ENCODE measurements around the gene RNF182. TPM values are rescaled to one million over a fixed set of nuclear protein-coding genes. Genes with fewer than 3 reads are reported as not detected.

Gene RNF182
- total RNA-seq, 4 donors from 2014 or later, result not detected

- Histone ChIP-seq H3K27me3 (peaks cover 31% of the 10 kb centered on the region), H3K27ac (no peak overlapping the region), H3K4me1 (no peaks in the 10 kb centered on the region), H3K4me3 (no peak overlapping the region), H3K9me3 (no peaks in the 10 kb centered on the region), H3K36me3 (no peaks in the 10 kb centered on the region)
- in situ Hi-C loops (cut with MboI; ENCODE audit: low pct_ligation_motif_present in 1 of 4, low pct_unique_long_range_greater_than_20kb in 1 of 4, low sequenced_read_pairs in 3 of 4) (no loop called here), intact Hi-C loops (cut with DNase I; ENCODE audit: low total_unique reads) (no loop called here)
- 49 to 78% methylated on average over 2 of the region's 2 CpGs for WGBS, 2 donors (ENCODE audit: low coverage in 1 of 2)
- DNase-seq, result no peak
- TF ChIP-seq POLR2A (IDR thresholded peaks at IDR 0.05), result no peak
- TF ChIP-seq, protein P1, sequence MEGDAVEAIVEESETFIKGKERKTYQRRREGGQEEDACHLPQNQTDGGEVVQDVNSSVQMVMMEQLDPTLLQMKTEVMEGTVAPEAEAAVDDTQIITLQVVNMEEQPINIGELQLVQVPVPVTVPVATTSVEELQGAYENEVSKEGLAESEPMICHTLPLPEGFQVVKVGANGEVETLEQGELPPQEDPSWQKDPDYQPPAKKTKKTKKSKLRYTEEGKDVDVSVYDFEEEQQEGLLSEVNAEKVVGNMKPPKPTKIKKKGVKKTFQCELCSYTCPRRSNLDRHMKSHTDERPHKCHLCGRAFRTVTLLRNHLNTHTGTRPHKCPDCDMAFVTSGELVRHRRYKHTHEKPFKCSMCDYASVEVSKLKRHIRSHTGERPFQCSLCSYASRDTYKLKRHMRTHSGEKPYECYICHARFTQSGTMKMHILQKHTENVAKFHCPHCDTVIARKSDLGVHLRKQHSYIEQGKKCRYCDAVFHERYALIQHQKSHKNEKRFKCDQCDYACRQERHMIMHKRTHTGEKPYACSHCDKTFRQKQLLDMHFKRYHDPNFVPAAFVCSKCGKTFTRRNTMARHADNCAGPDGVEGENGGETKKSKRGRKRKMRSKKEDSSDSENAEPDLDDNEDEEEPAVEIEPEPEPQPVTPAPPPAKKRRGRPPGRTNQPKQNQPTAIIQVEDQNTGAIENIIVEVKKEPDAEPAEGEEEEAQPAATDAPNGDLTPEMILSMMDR (IDR thresholded peaks at IDR 0.05), result no peak
- TF ChIP-seq POLR2AphosphoS5 (IDR thresholded peaks at IDR 0.05), result no peak
These were observed 68.7 kb downstream of the RNF182 start for GRCh38 chr6:13993416-13993815.

- H3K9me3 ChIP-seq, result no peaks in the 10 kb centered on the region
- H3K27me3 ChIP-seq, result peaks cover 16% of the 10 kb centered on the region
- TF ChIP-seq POLR2A (IDR thresholded peaks at IDR 0.05) (no peak), POLR2AphosphoS5 (IDR thresholded peaks at IDR 0.05) (no peak), EP300 (IDR thresholded peaks at IDR 0.05; ENCODE audit: low read depth) (no peak)
- TF ChIP-seq, protein P1 (IDR thresholded peaks at IDR 0.05), result no peak
- H3K4me1 ChIP-seq, result no peaks in the 10 kb centered on the region
- H3K4me3 ChIP-seq, result no peak overlapping the region
- no peaks in the 10 kb centered on the region for H3K36me3 ChIP-seq
- H3K27ac ChIP-seq, result no peak overlapping the region
- intact Hi-C loops (cut with DNase I; ENCODE audit: low total_unique reads), result no loop called here
- in situ Hi-C loops (cut with MboI; ENCODE audit: low pct_ligation_motif_present in 1 of 4, low pct_unique_long_range_greater_than_20kb in 1 of 4, low sequenced_read_pairs in 3 of 4), result no loop called here
- 80 to 81% methylated on average over 1 to 3 of the region's 3 CpGs for WGBS, 2 donors (ENCODE audit: low coverage in 1 of 2)
- no peak for DNase-seq
These were observed 73.6 kb downstream of the RNF182 start for GRCh38 chr6:13998356-13998755.

GRCh38 chr6:14000901-14001300 lies 76.1 kb downstream of the RNF182 start:
- Histone ChIP-seq H3K4me3 (no peak overlapping the region), H3K36me3 (no peaks in the 10 kb centered on the region), H3K27ac (no peak overlapping the region), H3K4me1 (no peaks in the 10 kb centered on the region), H3K27me3 (peaks cover 7% of the 10 kb centered on the region), H3K9me3 (no peaks in the 10 kb centered on the region)
- intact Hi-C loops (cut with DNase I; ENCODE audit: low total_unique reads), result no loop called here
- 60 to 75% methylated on average over 2 to 3 of the region's 3 CpGs for WGBS, 2 donors (ENCODE audit: low coverage in 1 of 2)
- DNase-seq, result no peak
- TF ChIP-seq POLR2AphosphoS5 (IDR thresholded peaks at IDR 0.05) (no peak), POLR2A (IDR thresholded peaks at IDR 0.05) (no peak), EP300 (IDR thresholded peaks at IDR 0.05; ENCODE audit: low read depth) (no peak)
- TF ChIP-seq, protein P1 (IDR thresholded peaks at IDR 0.05), result no peak
- in situ Hi-C loops (cut with MboI; ENCODE audit: low pct_ligation_motif_present in 1 of 4, low pct_unique_long_range_greater_than_20kb in 1 of 4, low sequenced_read_pairs in 3 of 4), result no loop called here

DNA sequence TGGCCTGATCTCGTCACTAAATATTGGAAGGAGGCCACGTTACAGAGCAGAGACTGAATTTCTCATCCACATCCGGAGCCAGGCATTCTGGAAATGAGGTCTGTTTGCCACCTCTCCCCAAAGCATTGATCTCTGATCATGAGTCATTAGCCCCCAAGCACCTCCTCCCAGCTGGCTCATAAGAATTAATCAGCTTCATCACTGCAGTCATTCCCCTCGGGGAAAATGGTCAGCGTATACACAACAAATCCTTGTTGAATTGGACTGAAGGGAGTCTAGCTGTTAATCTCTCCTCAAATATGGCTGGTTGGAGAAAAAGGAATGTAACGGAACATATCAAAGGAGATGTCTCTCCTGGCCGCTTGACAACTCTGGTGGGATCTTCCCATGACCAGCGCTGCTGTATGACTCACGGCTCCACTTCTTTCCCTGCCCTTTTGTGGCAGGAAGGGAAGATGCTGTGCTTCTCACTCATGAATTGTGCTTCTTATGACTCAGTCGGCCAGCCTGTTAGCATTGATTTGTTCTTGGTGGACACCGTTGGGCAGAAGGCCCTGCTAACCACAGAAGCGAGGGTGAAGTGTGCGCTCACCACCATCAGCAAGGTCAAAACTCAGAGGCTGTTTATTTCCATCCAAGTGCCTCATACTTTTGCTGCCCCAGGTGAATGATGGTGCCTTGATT lies 76.7 kb downstream of the RNF182 start:
- no peak overlapping the region for H3K4me3 ChIP-seq
- no peak overlapping the region for H3K27ac ChIP-seq
- H3K4me1 ChIP-seq, result no peaks in the 10 kb centered on the region
- 81% methylated on average over 13 of the region's 13 CpGs; no CpG with 5 or more reads in 1 of the 2 donors for WGBS, 2 donors (ENCODE audit: low coverage in 1 of 2)
- TF ChIP-seq EP300 (IDR thresholded peaks at IDR 0.05; ENCODE audit: low read depth), result no peak
- TF ChIP-seq, protein P1 (IDR thresholded peaks at IDR 0.05), result no peak
- TF ChIP-seq POLR2A (IDR thresholded peaks at IDR 0.05), result no peak
- TF ChIP-seq POLR2AphosphoS5 (IDR thresholded peaks at IDR 0.05), result no peak
- no peaks in the 10 kb centered on the region for H3K36me3 ChIP-seq
- no peak for DNase-seq
- in situ Hi-C loops (cut with MboI; ENCODE audit: low pct_ligation_motif_present in 1 of 4, low pct_unique_long_range_greater_than_20kb in 1 of 4, low sequenced_read_pairs in 3 of 4), result no loop called here
- H3K27me3 ChIP-seq, result peaks cover 4% of the 10 kb centered on the region
- H3K9me3 ChIP-seq, result no peaks in the 10 kb centered on the region
- intact Hi-C loops (cut with DNase I; ENCODE audit: low total_unique reads), result no loop called here

All from transverse colon (tissue), 4 donors.